Endothelial cell (in vitro differentiated cells): Measurements from ENCODE around the gene CPEB1. TPM values are rescaled to one million over a fixed set of nuclear protein-coding genes. Genes with fewer than 3 reads are reported as not detected.

Experiments used
- DNase-seq: peaks from one replicate; pipeline ENCODE4 v3.0.0; 2021; ENCODE audit warnings: low spot score
- H3K27ac Mint-ChIP-seq: one replicate; pipeline ENCODE4 v1.8.0; 2021; ENCODE audit warnings: mixed read lengths, inconsistent platforms; ENCODE audit not compliant: unreplicated experiment
- H3K27me3 Mint-ChIP-seq: one replicate; pipeline ENCODE4 v1.8.0; 2021; ENCODE audit warnings: mild to moderate bottlenecking, moderate library complexity, mixed read lengths, inconsistent platforms; ENCODE audit not compliant: unreplicated experiment
- H3K36me3 Mint-ChIP-seq: one replicate; pipeline ENCODE4 v1.8.0; 2021; ENCODE audit warnings: mild to moderate bottlenecking, low read depth, mixed read lengths, inconsistent platforms; ENCODE audit not compliant: unreplicated experiment
- H3K4me1 Mint-ChIP-seq: one replicate; pipeline ENCODE4 v1.8.0; 2021; ENCODE audit warnings: mild to moderate bottlenecking, mixed read lengths, inconsistent platforms; ENCODE audit not compliant: unreplicated experiment
- H3K4me3 Mint-ChIP-seq: one replicate; pipeline ENCODE4 v1.8.0; 2021; ENCODE audit warnings: mild to moderate bottlenecking, mixed read lengths, inconsistent platforms; ENCODE audit not compliant: unreplicated experiment
- H3K9me3 Mint-ChIP-seq: one replicate; pipeline ENCODE4 v1.8.0; 2021; ENCODE audit warnings: mixed read lengths, inconsistent platforms; ENCODE audit not compliant: unreplicated experiment
- total RNA-seq: library from RNA; stranded (reverse); fragmentation: NEBNext Ultra II Directional; extraction: Animal tissue kit (Norgen Biotek cat#: 25700); gene quantifications from one replicate; pipeline ENCODE4 v1.2.1, GENCODE V29; 2021; ENCODE audit not compliant: unreplicated experiment
- TF ChIP-seq, protein P1 (sequence below): fragments of 200-600 bp; sonication (generic); IDR thresholded peaks from one replicate; pipeline ENCODE4 v1.5.0; 2021; ENCODE audit warnings: antibody characterized with exemption; ENCODE audit not compliant: unreplicated experiment

CPEB1 gene
- total RNA-seq, 1 donor from 2014 or later, result not detected

DNA sequence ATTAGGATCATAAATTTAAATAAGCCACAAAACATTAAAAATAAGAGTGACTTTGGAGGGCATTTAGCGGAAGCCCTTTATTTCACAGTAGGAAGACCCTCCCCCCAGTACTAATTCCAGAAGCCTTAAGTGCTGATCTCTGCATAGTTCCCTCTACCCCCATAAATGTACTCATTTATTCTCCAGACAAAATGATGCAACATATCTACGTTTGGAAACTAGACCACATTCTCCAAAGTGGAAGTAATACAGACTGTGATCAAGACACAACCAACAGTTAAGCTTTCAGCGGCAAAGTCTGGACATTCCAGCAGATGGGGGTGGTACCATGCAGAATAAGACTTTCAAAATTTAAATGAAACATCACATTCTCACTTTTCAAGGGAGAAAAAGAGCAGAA, 62.1 kb downstream of the CPEB1 start:
- Mint-ChIP-seq H3K36me3 (no peaks in the 10 kb centered on the region), H3K4me1 (no peaks in the 10 kb centered on the region), H3K27me3 (peaks cover 4% of the 10 kb centered on the region), H3K27ac (no peak overlapping the region), H3K9me3 (no peaks in the 10 kb centered on the region), H3K4me3 (no peak overlapping the region)
- TF ChIP-seq, protein P1, sequence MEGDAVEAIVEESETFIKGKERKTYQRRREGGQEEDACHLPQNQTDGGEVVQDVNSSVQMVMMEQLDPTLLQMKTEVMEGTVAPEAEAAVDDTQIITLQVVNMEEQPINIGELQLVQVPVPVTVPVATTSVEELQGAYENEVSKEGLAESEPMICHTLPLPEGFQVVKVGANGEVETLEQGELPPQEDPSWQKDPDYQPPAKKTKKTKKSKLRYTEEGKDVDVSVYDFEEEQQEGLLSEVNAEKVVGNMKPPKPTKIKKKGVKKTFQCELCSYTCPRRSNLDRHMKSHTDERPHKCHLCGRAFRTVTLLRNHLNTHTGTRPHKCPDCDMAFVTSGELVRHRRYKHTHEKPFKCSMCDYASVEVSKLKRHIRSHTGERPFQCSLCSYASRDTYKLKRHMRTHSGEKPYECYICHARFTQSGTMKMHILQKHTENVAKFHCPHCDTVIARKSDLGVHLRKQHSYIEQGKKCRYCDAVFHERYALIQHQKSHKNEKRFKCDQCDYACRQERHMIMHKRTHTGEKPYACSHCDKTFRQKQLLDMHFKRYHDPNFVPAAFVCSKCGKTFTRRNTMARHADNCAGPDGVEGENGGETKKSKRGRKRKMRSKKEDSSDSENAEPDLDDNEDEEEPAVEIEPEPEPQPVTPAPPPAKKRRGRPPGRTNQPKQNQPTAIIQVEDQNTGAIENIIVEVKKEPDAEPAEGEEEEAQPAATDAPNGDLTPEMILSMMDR, result no peak
- no peak for DNase-seq

DNA sequence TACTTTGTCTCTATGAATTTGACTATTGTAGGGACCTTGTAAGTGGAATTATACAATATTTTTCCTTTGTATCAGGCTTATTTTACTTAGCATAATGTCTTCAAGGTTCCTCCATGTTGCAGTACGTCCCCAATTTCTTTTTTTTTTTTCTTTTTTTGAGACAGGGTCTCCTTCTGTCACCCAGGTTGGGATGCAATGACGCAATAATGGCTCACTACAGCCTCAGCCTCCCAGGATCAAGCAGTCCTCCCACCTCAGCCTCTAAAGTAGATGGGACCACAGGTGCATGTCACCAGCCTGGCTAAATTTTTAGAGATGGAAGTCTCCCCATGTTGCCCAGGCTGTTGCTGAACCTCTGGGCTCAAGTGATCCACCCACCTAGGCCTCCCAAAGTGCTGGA, 66.5 kb downstream of the CPEB1 start:
- H3K4me1 Mint-ChIP-seq, result no peaks in the 10 kb centered on the region
- no peak overlapping the region for H3K27ac Mint-ChIP-seq
- H3K4me3 Mint-ChIP-seq, result no peak overlapping the region
- TF ChIP-seq, protein P1, result no peak
- no peak for DNase-seq
- H3K27me3 Mint-ChIP-seq, result peaks cover 2% of the 10 kb centered on the region
- H3K36me3 Mint-ChIP-seq, result no peaks in the 10 kb centered on the region
- H3K9me3 Mint-ChIP-seq, result no peaks in the 10 kb centered on the region

DNA sequence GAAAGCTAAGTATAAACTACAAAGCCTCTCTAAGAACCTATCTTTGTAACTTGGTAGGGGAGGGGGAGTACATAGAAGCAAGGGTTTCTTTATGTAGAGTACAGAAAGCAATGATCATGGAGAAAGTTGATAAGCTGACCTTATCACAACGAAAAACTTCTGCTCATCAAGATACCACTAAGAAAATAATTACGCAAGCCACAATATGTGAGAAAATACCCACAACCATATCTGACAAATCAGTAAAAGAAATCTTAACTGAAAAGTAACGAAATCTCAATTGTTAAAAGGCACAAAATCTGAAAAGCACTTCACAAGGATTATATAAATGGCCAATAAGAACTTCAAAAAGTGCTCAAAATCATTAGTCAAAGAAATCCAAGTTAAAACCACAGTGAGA, 71.8 kb downstream of the CPEB1 start:
- no peak overlapping the region for H3K4me3 Mint-ChIP-seq
- peaks cover 5% of the 10 kb centered on the region for H3K4me1 Mint-ChIP-seq
- peaks cover 6% of the 10 kb centered on the region for H3K27me3 Mint-ChIP-seq
- TF ChIP-seq, protein P1, result no peak
- H3K9me3 Mint-ChIP-seq, result no peaks in the 10 kb centered on the region
- no peak for DNase-seq
- no peaks in the 10 kb centered on the region for H3K36me3 Mint-ChIP-seq
- no peak overlapping the region for H3K27ac Mint-ChIP-seq

DNA sequence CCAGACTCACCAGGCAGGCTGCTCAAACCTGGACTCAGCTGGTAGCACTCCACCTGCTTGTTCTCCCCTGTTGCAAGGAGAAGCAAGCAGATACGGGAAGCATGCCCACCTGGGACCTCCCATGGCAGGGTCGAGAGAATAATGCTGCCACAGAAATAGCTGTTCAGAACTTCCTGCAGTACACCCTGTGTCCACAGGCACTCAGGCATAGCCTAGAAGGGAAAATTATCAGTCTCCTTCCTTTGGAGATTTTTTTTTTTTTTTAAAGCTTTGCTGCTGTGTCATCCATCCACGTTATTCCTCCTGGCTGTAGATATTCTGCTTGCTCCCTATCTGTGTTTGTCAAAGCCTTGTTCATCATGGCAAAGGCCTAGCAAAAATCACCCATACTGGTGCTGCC, 74.2 kb downstream of the CPEB1 start:
- Mint-ChIP-seq H3K36me3 (no peaks in the 10 kb centered on the region), H3K27me3 (peaks cover 6% of the 10 kb centered on the region), H3K4me1 (peaks cover 5% of the 10 kb centered on the region), H3K27ac (no peak overlapping the region), H3K9me3 (no peaks in the 10 kb centered on the region), H3K4me3 (no peak overlapping the region)
- DNase-seq, result no peak
- TF ChIP-seq, protein P1, result no peak

GRCh38 chr15:82572311-82572710, 74.9 kb downstream of the CPEB1 start:
- Mint-ChIP-seq H3K9me3 (no peaks in the 10 kb centered on the region), H3K27me3 (peaks cover 6% of the 10 kb centered on the region), H3K36me3 (no peaks in the 10 kb centered on the region), H3K4me3 (no peak overlapping the region), H3K4me1 (peaks cover 5% of the 10 kb centered on the region), H3K27ac (no peak overlapping the region)
- DNase-seq, result no peak
- TF ChIP-seq, protein P1, result no peak
